Measurements from ENCODE around the gene TMEM82.

TMEM82 gene

GRCh38 chr1:15722411-15722810, 19.9 kb upstream of the TMEM82 start:
- Mint-ChIP-seq H3K4me1 (peaks cover 29% of the 10 kb centered on the region), H3K27me3 (ENCODE audit: low read depth) (no peaks in the 10 kb centered on the region), H3K27ac (no peak overlapping the region), H3K9me3 (no peaks in the 10 kb centered on the region), H3K36me3 (ENCODE audit: low read depth) (peaks cover 44% of the 10 kb centered on the region), H3K4me3 (no peak overlapping the region)
- TF ChIP-seq CTCF (IDR thresholded peaks at IDR 0.05; ENCODE audit: unreplicated experiment in 3 of 3): no peak

GRCh38 chr1:15722836-15723532, 19.3 kb upstream of the TMEM82 start:
- Mint-ChIP-seq H3K27me3 (ENCODE audit: low read depth) (no peaks in the 10 kb centered on the region), H3K9me3 (no peaks in the 10 kb centered on the region), H3K4me3 (no peak overlapping the region), H3K4me1 (peaks cover 29% of the 10 kb centered on the region), H3K27ac (no peak overlapping the region), H3K36me3 (ENCODE audit: low read depth) (peaks cover 45% of the 10 kb centered on the region)
- TF ChIP-seq CTCF (IDR thresholded peaks at IDR 0.05; ENCODE audit: unreplicated experiment in 3 of 3): no peak

- TF ChIP-seq CTCF (IDR thresholded peaks at IDR 0.05; ENCODE audit: unreplicated experiment in 3 of 3): no peak
- Mint-ChIP-seq H3K4me3 (no peak overlapping the region), H3K27me3 (ENCODE audit: low read depth) (no peaks in the 10 kb centered on the region), H3K4me1 (peaks cover 24% of the 10 kb centered on the region), H3K27ac (no peak overlapping the region), H3K36me3 (ENCODE audit: low read depth) (peaks cover 38% of the 10 kb centered on the region), H3K9me3 (no peaks in the 10 kb centered on the region)
Observed at GRCh38 chr1:15723631-15724246, 18.6 kb upstream of the TMEM82 start.

- no peak for TF ChIP-seq CTCF (IDR thresholded peaks at IDR 0.05; ENCODE audit: unreplicated experiment in 3 of 3)
- H3K27me3 Mint-ChIP-seq (ENCODE audit: low read depth): no peaks in the 10 kb centered on the region
- peaks cover 24% of the 10 kb centered on the region for H3K4me1 Mint-ChIP-seq
- peaks cover 34% of the 10 kb centered on the region for H3K36me3 Mint-ChIP-seq (ENCODE audit: low read depth)
- H3K9me3 Mint-ChIP-seq: no peaks in the 10 kb centered on the region
- H3K27ac Mint-ChIP-seq: no peak overlapping the region
- no peak overlapping the region for H3K4me3 Mint-ChIP-seq
Observed at GRCh38 chr1:15724949-15725880, 17.1 kb upstream of the TMEM82 start.

- Mint-ChIP-seq H3K9me3 (no peaks in the 10 kb centered on the region), H3K27ac (no peak overlapping the region), H3K36me3 (ENCODE audit: low read depth) (peaks cover 29% of the 10 kb centered on the region), H3K4me3 (no peak overlapping the region), H3K4me1 (peaks cover 24% of the 10 kb centered on the region), H3K27me3 (ENCODE audit: low read depth) (no peaks in the 10 kb centered on the region)
- TF ChIP-seq CTCF (IDR thresholded peaks at IDR 0.05; ENCODE audit: unreplicated experiment in 3 of 3): no peak
Observed at GRCh38 chr1:15726508-15726907, 15.8 kb upstream of the TMEM82 start.

Measured in nephron (organoid).